ENCODE results near the gene PCSK5. TPM values are rescaled to one million over a fixed set of nuclear protein-coding genes. Genes with fewer than 3 reads are reported as not detected.

Gene PCSK5
- total and polyA plus RNA-seq, 2 of the 8 experiments (the other 6 are each of a cell fraction or from before 2014, with no cell fraction given) = 5.5 to 10.7 TPM

DNA sequence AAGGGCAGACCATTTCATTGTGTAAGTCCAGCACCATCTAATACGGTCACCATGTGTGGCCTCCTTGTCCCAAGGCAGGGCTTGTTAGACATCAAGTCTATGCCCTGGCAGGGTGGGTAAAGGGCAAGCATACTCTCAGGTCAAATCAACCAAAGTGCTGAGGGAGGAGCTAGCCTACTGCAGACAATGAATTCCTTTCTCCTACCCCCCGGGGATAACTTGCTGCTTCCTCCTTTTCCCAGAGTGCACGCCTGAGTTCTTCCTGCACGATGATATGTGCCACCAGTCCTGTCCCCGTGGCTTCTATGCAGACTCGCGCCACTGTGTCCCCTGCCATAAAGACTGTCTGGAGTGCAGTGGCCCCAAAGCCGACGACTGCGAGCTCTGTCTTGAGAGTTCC is 432.3 kb downstream of the PCSK5 start (continued):
- TF ChIP-seq CHD7 (IDR thresholded peaks at IDR 0.05; ENCODE audit: insufficient replicate concordance, low read length) = no peak
- TF ChIP-seq BACH1 (IDR thresholded peaks at IDR 0.05; ENCODE audit: low read length) = no peak
- no peak for TF ChIP-seq SIN3A (conservative IDR thresholded peaks at IDR 0.05 in 1 of 2, IDR thresholded peaks at IDR 0.05 in 1 of 2; ENCODE audit: low read depth in 1 of 2, low read length in 2 of 2)
- no peak for TF ChIP-seq SP2 (IDR thresholded peaks at IDR 0.05; ENCODE audit: low read length)
- no peak for TF ChIP-seq SRF (IDR thresholded peaks at IDR 0.05; ENCODE audit: low read depth, low read length)
